GM18951 (cell line): ENCODE measurements around the gene BCL7A.
"Not testable (repeated sequence)": the region's sequence is repeated elsewhere in the genome, so short reads cannot be mapped to it uniquely, and the experiment has no call there.

Experiments
- POLR2A ChIP-seq: IDR thresholded peaks from 4 replicates; pipeline ENCODE4 v1.6.1; 2011; ENCODE audit warnings: mild to moderate bottlenecking; ENCODE audit not compliant: insufficient read length, insufficient read depth; ENCODE audit errors: extremely low read depth
- in situ Hi-C: fragments of 300-500 bp; cut with MboI; formaldehyde crosslinking; loops from one replicate; pipeline ENCODE4 v1.12.0; 2022; ENCODE audit warnings: low sequenced_read_pairs, mixed read lengths, inconsistent platforms; ENCODE audit not compliant: unreplicated experiment

The BCL7A gene

DNA sequence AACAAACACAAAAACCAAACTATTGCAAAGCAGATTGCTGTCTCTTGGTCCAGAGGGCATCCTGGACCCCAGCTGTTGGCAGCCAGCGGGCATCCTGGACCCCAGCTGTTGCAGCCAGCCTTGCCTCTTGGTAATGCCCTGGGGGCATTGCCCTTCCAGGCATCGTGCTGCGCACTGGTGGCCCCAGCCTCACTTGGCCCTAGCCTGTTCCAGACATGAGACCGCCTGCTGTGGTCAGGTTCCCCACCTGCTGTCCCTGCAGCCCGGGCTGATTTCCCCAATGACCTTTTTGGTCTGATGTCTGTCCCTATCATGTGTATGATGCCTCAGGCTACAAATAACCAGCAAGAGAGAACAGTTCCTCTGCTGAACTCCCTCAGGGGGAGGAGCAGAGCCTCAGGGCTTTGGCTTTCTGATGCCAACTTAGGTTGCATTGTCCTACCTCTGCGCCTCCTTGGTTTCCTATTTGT is 77.6 kb downstream of the BCL7A start:
- no peak for TF ChIP-seq POLR2A
- in situ Hi-C loops, result no loop called here

DNA sequence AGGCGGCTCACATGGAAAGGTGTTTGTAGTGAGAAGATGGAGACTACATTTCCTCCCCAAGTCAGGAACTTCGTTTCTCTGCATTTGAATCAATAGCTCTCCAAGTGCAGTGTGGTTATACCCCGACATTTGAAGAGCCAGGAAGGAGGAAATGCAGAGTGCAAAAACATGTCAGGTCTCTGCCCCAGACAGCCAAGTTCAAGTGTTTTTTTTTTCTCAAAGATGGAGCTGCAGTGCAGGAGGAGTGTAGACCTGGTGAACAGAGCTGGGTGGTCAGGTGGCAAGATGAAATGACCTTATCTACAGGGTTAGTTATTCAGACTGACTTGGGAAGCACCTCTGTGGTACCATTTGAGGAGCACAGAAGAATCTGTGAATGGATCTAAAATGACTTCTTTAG is 78.2 kb downstream of the BCL7A start:
- in situ Hi-C loops, result no loop called here
- no peak for TF ChIP-seq POLR2A

DNA sequence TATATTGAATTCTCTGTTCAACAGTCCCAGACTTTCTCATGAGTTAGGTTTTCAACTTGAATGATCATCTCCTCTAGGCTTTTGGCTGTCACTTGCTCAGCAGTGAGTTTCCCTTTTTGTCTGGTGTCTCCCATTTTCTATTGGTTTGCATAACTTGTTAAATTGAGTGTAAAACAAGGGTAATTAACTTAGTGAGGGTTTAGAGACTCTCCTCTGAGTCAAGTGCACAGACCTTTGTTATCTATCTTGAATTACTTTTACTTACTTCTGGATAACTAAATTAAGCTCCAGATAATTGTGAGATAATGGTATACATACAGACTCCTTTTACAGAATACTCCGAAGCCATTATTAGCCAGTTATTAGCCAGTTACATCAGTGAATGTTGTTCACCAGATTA is 78.9 kb downstream of the BCL7A start:
- in situ Hi-C loops, result no loop called here
- no peak for TF ChIP-seq POLR2A

DNA sequence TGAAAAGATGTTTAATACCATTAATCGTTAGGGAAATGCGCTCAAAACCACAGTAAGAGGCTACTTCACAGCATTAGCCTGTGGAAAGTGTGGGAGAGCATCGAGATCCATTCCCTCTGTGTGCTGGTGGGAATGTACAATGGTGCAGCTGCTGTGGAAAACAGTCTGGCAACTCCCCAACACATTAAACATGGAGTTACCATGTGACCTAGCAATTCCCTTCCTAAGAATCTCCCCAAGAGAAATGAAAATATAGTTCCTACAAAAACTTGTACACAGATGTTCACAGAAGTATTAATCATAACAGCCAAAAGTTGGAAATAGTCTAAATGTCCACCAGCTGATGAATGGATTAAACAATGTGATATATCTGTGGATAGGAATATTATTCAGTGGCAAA is 80.6 kb downstream of the BCL7A start:
- in situ Hi-C loops, result no loop called here
- no peak for TF ChIP-seq POLR2A

DNA sequence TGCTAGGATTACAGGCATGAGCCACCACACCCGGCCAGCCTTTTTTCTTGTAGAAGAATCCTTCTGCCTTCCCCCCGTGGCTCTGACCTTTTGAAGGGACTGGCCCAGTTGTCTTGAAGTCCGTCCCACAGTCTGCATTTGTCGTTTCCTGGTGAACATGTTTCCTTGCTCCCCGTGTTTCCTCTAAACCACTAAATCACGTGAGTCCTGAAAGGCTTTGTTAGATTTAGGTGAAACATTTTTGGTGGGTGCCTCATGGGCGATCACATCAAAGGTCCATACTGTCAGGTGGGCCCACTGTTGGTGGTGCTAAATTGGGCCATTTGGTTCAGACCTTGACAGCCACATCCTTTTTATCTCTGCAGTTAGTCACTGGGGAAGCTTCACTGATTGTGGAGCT is 83.2 kb downstream of the BCL7A start:
- in situ Hi-C loops, result no loop called here
- TF ChIP-seq POLR2A, result no peak

DNA sequence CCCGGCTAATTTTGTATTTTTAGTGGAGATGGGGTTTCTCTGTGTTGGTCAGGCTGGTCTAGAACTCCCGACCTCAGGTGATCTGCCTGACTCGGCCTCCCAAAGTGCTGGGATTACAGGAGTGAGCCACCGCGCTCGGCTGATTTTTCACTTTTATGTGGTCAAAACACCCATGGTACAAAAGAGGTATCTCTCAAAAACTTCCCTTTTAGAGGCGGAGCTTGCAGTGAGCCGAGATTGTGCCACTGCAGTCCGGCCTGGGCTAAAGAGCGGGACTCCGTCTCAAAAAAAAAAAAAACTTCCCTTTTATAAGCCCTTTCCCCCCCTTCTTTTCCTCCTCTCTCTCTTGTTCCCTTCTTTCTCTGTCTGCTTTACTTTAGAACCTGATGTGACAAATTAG is 83.8 kb downstream of the BCL7A start:
- in situ Hi-C loops, result not testable (repeated sequence)

DNA sequence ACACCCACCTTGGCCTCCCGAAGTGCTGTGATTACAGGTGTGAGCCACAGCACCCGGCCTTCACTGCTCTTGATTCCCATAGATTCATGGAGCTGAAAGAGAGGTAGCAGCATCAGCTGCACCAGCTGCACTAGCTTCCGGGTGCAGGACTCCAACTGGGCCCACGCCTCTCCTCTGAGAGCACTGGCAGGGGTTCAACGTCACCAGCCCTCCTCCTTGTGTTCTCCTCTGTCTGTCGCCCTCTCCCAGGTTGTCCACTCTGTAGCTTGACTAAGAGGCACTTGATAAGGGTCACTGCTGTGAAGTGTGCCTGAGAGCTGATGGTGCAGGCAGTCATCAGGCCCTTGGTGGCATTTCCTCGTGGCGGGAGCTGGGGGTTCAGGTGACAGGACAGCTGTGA is 85.2 kb downstream of the BCL7A start:
- in situ Hi-C loops, result no loop called here
- no peak for TF ChIP-seq POLR2A

DNA sequence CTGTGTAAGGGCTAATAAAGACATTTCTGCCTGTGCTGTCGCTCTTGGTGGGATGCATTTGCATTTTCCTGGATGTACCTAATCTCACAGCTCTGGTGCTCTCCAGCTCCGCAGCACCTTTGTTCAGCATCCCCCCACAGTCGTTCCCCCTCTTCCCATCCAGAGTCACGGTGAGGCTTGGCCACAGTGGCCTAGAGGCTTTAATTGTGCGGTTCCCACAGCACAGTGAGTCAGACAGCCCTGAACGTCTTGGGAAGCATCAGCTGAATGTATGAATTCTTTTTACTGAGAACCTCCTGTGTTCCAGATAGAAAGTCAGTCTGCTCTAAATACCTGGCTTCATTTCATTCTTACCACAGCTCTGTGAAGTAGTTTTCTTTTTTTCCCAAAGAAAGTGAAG is 85.6 kb downstream of the BCL7A start:
- in situ Hi-C loops, result no loop called here
- TF ChIP-seq POLR2A, result no peak

DNA sequence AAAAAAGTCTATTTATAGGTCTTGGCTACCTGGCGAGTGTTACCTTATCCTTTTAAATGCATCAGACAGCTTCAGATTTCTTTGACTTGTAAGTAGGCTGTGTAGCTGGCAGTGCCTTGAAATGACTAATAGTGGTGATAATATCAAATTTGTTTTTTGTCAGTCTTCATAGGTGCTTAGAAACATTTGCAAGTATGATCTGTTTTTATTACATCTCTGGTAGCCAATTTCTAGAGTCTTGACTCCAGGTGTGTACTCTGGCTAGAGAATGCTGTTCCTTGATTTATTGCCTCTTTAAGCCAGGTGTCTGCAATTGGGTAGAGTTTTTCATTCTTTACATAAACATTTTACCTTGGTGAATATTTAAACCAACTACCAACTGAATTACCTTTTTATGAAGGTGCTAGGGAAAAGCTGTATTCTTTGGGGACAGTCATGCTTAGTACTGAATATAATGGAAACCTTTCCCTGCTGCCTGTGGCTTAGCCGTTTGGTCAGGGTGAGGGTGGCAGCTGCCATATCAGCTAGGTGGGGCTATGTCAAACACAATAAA is 89.5 kb downstream of the BCL7A start:
- no peak for TF ChIP-seq POLR2A
- in situ Hi-C loops, result no loop called here
